Measurements from ENCODE around the gene C16orf89. TPM values are rescaled to one million over a fixed set of nuclear protein-coding genes. Genes with fewer than 3 reads are reported as not detected.

The C16orf89 gene
- total RNA-seq, 1 donor from 2014 or later = not detected

DNA sequence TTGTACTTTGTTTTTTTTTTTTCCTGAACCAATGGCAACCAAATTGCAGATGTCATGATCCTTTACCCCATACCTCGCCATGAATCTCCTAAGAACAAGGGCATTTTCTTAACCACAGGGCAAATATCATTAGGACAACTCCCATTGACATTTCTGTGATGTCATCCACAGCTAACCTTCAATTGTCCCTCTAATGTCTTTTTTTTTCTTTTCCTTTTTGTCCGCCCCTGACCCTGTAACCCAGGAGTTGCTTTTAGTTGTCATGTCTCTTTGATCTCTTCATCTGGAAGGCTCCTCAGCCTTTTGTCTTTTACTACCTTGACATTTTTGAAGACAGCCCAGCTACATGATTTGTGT lies 31.6 kb downstream of the C16orf89 start:
- H4K20me1 ChIP-seq (ENCODE audit: insufficient read depth, low read length) = no peaks in the 10 kb centered on the region
- Mint-ChIP-seq H3K4me1 (ENCODE audit: low read depth, unreplicated experiment) (peaks cover 9% of the 10 kb centered on the region), H3K27me3 (ENCODE audit: low read depth, unreplicated experiment) (no peaks in the 10 kb centered on the region), H3K9me3 (ENCODE audit: unreplicated experiment) (no peaks in the 10 kb centered on the region), H3K4me3 (ENCODE audit: unreplicated experiment) (peak overlapping the region; percentile 91), H3K36me3 (ENCODE audit: low read depth, unreplicated experiment) (peaks cover 5% of the 10 kb centered on the region), H3K27ac (ENCODE audit: unreplicated experiment) (peak overlapping the region; percentile 79)
- peak overlapping the region; percentile 53 for H3K27ac ChIP-seq (ENCODE audit: low read depth, low read length)
- H2AFZ ChIP-seq (ENCODE audit: low read depth, low read length) = peak overlapping the region; percentile 86
- TF ChIP-seq EZH2 (IDR thresholded peaks at IDR 0.05; ENCODE audit: insufficient read depth, low read length) = no peak
- TF ChIP-seq, protein P1, sequence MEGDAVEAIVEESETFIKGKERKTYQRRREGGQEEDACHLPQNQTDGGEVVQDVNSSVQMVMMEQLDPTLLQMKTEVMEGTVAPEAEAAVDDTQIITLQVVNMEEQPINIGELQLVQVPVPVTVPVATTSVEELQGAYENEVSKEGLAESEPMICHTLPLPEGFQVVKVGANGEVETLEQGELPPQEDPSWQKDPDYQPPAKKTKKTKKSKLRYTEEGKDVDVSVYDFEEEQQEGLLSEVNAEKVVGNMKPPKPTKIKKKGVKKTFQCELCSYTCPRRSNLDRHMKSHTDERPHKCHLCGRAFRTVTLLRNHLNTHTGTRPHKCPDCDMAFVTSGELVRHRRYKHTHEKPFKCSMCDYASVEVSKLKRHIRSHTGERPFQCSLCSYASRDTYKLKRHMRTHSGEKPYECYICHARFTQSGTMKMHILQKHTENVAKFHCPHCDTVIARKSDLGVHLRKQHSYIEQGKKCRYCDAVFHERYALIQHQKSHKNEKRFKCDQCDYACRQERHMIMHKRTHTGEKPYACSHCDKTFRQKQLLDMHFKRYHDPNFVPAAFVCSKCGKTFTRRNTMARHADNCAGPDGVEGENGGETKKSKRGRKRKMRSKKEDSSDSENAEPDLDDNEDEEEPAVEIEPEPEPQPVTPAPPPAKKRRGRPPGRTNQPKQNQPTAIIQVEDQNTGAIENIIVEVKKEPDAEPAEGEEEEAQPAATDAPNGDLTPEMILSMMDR (IDR thresholded peaks at IDR 0.05; ENCODE audit: insufficient read depth, low read depth, low read length) = no peak
- peak overlapping the region; percentile 83 for H3K4me3 ChIP-seq (ENCODE audit: insufficient read depth, low read depth, low read length)
- H3K9me3 ChIP-seq (ENCODE audit: insufficient read depth, low read depth, low read length) = no peaks in the 10 kb centered on the region
- peak overlapping the region; percentile 89 for H3K4me2 ChIP-seq (ENCODE audit: low read length)
- H3K9ac ChIP-seq (ENCODE audit: low read length) = peak overlapping the region; percentile 75
- H3K79me2 ChIP-seq (ENCODE audit: insufficient read depth, low read length) = no peaks in the 10 kb centered on the region
- H3K36me3 ChIP-seq (ENCODE audit: insufficient read depth, low read length) = no peaks in the 10 kb centered on the region
- FAIRE-seq = no peak
- peaks cover 19% of the 10 kb centered on the region for H3K4me1 ChIP-seq (ENCODE audit: insufficient read depth, low read length)
- no peaks in the 10 kb centered on the region for H3K27me3 ChIP-seq (ENCODE audit: insufficient read depth, low read length)
- DNase-seq (ENCODE audit: low read depth) = no peak

DNA sequence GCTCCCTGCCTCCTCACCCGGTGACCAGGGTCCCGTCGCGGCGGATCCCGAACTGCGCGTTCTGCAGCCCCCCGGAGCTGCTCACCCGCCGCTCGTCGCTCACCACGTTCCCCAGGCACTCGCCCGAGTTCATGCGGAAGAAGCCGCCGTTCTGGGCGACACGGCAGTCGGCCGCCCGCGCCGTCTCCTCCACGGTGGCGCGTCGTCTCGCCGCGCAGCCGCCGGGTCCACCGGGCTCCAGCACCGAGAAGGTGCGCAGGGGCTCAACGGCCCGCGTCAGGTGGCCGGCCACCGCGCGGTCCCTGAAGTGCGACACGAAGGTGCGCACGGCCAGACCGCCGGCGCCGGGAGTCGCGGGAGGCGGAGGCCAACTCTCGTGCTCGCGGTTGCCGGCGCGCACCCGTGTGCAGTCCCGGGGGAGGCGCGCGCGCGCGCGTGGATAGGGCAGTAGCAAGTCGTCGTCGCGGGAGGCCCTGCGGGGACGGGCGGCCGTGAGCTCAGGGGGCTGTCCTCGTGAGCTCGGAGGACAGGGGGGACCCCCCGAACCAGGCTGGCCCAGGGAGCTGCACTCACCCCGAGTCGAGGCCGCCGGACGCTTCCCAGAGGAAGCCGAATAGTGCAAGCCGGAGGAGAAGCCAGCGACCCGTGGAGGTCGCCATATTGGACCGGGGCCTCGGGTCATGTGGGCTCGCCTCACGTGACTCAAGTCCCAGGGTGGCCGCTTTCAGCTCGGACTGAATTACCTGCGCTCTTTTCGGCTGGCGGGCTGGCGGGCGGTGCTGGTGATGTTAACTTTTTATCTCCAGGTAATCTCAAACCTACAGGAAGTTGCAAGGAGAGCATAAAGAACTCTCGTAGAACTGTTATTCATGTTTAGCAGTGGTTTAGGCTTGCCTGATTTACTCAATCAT lies 32.2 kb downstream of the C16orf89 start, which contains the start of gene NAGPA:
TSS of gene NAGPA (minus strand) at position 680 of the 911 bp plus-strand sequence. CDS start at position 659, 21 bp downstream.
- H3K4me3 ChIP-seq (ENCODE audit: insufficient read depth, low read depth, low read length) = peak within 1 kb of the TSS; percentile 83
- H4K20me1 ChIP-seq (ENCODE audit: insufficient read depth, low read length) = no peaks in the 10 kb centered on the region
- Mint-ChIP-seq H3K9me3 (ENCODE audit: unreplicated experiment) (no peaks in the 10 kb centered on the region), H3K36me3 (ENCODE audit: low read depth, unreplicated experiment) (peaks cover 9% of the 10 kb centered on the region), H3K4me3 (ENCODE audit: unreplicated experiment) (peak within 1 kb of the TSS; percentile 91), H3K27me3 (ENCODE audit: low read depth, unreplicated experiment) (no peaks in the 10 kb centered on the region), H3K27ac (ENCODE audit: unreplicated experiment) (peak within 1 kb of the TSS; percentile 79), H3K4me1 (ENCODE audit: low read depth, unreplicated experiment) (peaks cover 9% of the 10 kb centered on the region)
- TF ChIP-seq, protein P1 (IDR thresholded peaks at IDR 0.05; ENCODE audit: insufficient read depth, low read depth, low read length) = no peak
- no peak for TF ChIP-seq EZH2 (IDR thresholded peaks at IDR 0.05; ENCODE audit: insufficient read depth, low read length)
- peaks cover 19% of the 10 kb centered on the region for H3K4me1 ChIP-seq (ENCODE audit: insufficient read depth, low read length)
- peak within 1 kb of the TSS; percentile 86 for H2AFZ ChIP-seq (ENCODE audit: low read depth, low read length)
- no peaks in the 10 kb centered on the region for H3K27me3 ChIP-seq (ENCODE audit: insufficient read depth, low read length)
- H3K79me2 ChIP-seq (ENCODE audit: insufficient read depth, low read length) = no peaks in the 10 kb centered on the region
- FAIRE-seq (no peak), DNase-seq (ENCODE audit: low read depth) (peak; percentile 63)
- H3K27ac ChIP-seq (ENCODE audit: low read depth, low read length) = peak within 1 kb of the TSS; percentile 53
- H3K9me3 ChIP-seq (ENCODE audit: insufficient read depth, low read depth, low read length) = no peaks in the 10 kb centered on the region
- H3K36me3 ChIP-seq (ENCODE audit: insufficient read depth, low read length) = no peaks in the 10 kb centered on the region
- peak within 1 kb of the TSS; percentile 75 for H3K9ac ChIP-seq (ENCODE audit: low read length)
- peak within 1 kb of the TSS; percentile 89 for H3K4me2 ChIP-seq (ENCODE audit: low read length)
